WTC11 (cell line): ENCODE measurements around the gene CDH13.

Experiments used
- AFF4 ChIP-seq: sonication (generic); formaldehyde crosslinking; IDR thresholded peaks from 2 replicates; pipeline ENCODE4 v1.8.1; 2023; ENCODE audit warnings: mild to moderate bottlenecking, missing genetic modification reagents, borderline replicate concordance
- ATF3 ChIP-seq: sonication (generic); formaldehyde crosslinking; conservative IDR thresholded peaks from 2 replicates; pipeline ENCODE4 v1.8.1; 2022; ENCODE audit warnings: mild to moderate bottlenecking, missing genetic modification reagents
- CTCF ChIP-seq: fragments of 200-600 bp; IDR thresholded peaks from 2 replicates; pipeline ENCODE4 v1.8.0; 2022; ENCODE audit warnings: antibody characterized with exemption
- JUN ChIP-seq: sonication (generic); formaldehyde crosslinking; IDR thresholded peaks from 2 replicates; pipeline ENCODE4 v1.8.0; 2023; ENCODE audit warnings: mild to moderate bottlenecking, missing genetic modification reagents
- NFYB ChIP-seq: sonication (generic); formaldehyde crosslinking; conservative IDR thresholded peaks from 2 replicates; pipeline ENCODE4 v1.8.0; 2022; ENCODE audit warnings: low read depth, missing genetic modification reagents
- TEAD4 ChIP-seq: sonication (generic); formaldehyde crosslinking; IDR thresholded peaks from 2 replicates; pipeline ENCODE4 v1.8.0; 2022; ENCODE audit warnings: mild to moderate bottlenecking, missing genetic modification reagents
- ZNF121 ChIP-seq: sonication (generic); formaldehyde crosslinking; IDR thresholded peaks from 2 replicates; pipeline ENCODE4 v1.8.0; 2023; ENCODE audit warnings: missing genetic modification reagents
- ZNF281 ChIP-seq: sonication (generic); formaldehyde crosslinking; IDR thresholded peaks from 2 replicates; pipeline ENCODE4 v1.8.0; 2023; ENCODE audit warnings: mild to moderate bottlenecking, missing genetic modification reagents
- ZSCAN18 ChIP-seq: fragments of 250-450 bp; sonication (Bioruptor Pico); IDR thresholded peaks from 2 replicates; pipeline ENCODE4 v2.1.2; 2022; ENCODE audit warnings: mild to moderate bottlenecking, moderate library complexity

- TF ChIP-seq NFYB (CRISPR knock-in tag): no peak
- no peak for TF ChIP-seq JUN (CRISPR knock-in tag)
- no peak for TF ChIP-seq ZSCAN18 (CRISPR knock-in tag)
- no peak for TF ChIP-seq CTCF
- TF ChIP-seq ATF3 (CRISPR knock-in tag): no peak
- TF ChIP-seq ZNF281 (CRISPR knock-in tag): no peak
- no peak for TF ChIP-seq TEAD4 (CRISPR knock-in tag)
- TF ChIP-seq ZNF121: no peak
- TF ChIP-seq AFF4 (CRISPR knock-in tag): no peak
These were observed 311.3 kb downstream of the CDH13 start for GRCh38 chr16:82937926-82938520.
